K562 (cell line): ENCODE data around the gene SFI1. TPM values are rescaled to one million over a fixed set of nuclear protein-coding genes. Genes with fewer than 3 reads are reported as not detected.

Source experiments
- ATAC-seq: fragments of 200-7000 bp; cut with Tn5 transposase; 3 replicates; pipeline ENCODE4 v1.9.1; 2020; ENCODE audit warnings: moderate library complexity
- BruUV-seq: library from RNA; stranded (reverse); fragments of 400-500 nt; replicated peaks from 2 replicates; lab custom pipeline; 2021; lab: Mats Ljungman, UMichigan
- CTCF ChIA-PET: fragments of 300-600 bp; formaldehyde crosslinking; extraction: SDS; loops from one replicate; lab custom pipeline; 2021; ENCODE audit warnings: low intra/inter-chr PET ratio; lab: Yijun Ruan, JAX
- POLR2A ChIA-PET: fragments of 300-600, 350-650 bp; sonication (Branson Sonifier 250); formaldehyde crosslinking; extraction: SDS; loops from one replicate; lab custom pipeline; 2021; ENCODE audit warnings: antibody characterized with exemption, inconsistent platforms; lab: Yijun Ruan, JAX
- DNase-seq, 4 experiments: peaks; one replicate each; pipeline versions ENCODE4 v3.0.0 to v3.0.0-alpha.2; 2011 to 2018; ENCODE audit warnings: low spot score in 3 of 4, mixed read lengths in 3 of 4; ENCODE audit errors: extremely low read depth in 1 of 4
- FAIRE-seq: peaks from 2 replicates; lab custom pipeline; 2011; peaks lifted over from hg19 to GRCh38; lab: Jason Lieb, UNC
- H2AFZ ChIP-seq: 2 replicates; pipeline ENCODE4 v1.6.0; 2011; ENCODE audit warnings: low read depth, low read length, control low read depth, inconsistent platforms
- H3K27ac ChIP-seq: fragments of 200-600 bp; 3 replicates; pipeline ENCODE4 v1.8.0; 2011; ENCODE audit warnings: low read depth, mild to moderate bottlenecking, control low read depth, inconsistent platforms, low read length, moderate library complexity, mixed read lengths; ENCODE audit errors: extremely low read depth
- H3K27me3 ChIP-seq, 2 experiments: fragments of 300-600 bp in 1 of 2; 2 replicates in 1 of 2; 3 replicates in 1 of 2; pipeline versions ENCODE4 v1.6.0 to v1.8.0; 2011; ENCODE audit warnings: inconsistent platforms in 2 of 2, low read length in 2 of 2, mild to moderate bottlenecking in 1 of 2, mixed read lengths in 1 of 2, moderate library complexity in 1 of 2; ENCODE audit not compliant: control insufficient read depth in 2 of 2, insufficient read depth in 2 of 2
- H3K36me3 ChIP-seq: fragments of 300-600 bp; 3 replicates; pipeline ENCODE4 v1.8.0; 2011; ENCODE audit warnings: mild to moderate bottlenecking, low read length, inconsistent platforms; ENCODE audit not compliant: control insufficient read depth, insufficient read depth
- H3K4me1 ChIP-seq, 2 experiments: fragments of 200-600 bp in 1 of 2; replicated peaks in 1 of 2; 2 replicates in 1 of 2; 3 replicates in 1 of 2; pipeline versions ENCODE4 v1.5.1 to v1.8.0; 2011; ENCODE audit warnings: inconsistent platforms in 2 of 2, low read length in 2 of 2, mild to moderate bottlenecking in 1 of 2, mixed read lengths in 1 of 2, moderate library complexity in 1 of 2; ENCODE audit not compliant: control insufficient read depth in 2 of 2, insufficient read depth in 2 of 2
- H3K4me2 ChIP-seq: 2 replicates; pipeline ENCODE4 v1.6.1; 2011; ENCODE audit warnings: low read length, control low read depth, inconsistent platforms, mixed read lengths; ENCODE audit not compliant: insufficient read depth
- H3K4me3 ChIP-seq: fragments of 200-600 bp; sonication (generic), shearing (Covaris generic); 2 replicates; pipeline ENCODE4 v1.5.1; 2016; ENCODE audit warnings: control low read depth, inconsistent platforms
- H3K79me2 ChIP-seq: fragments of 200-600 bp; 3 replicates; pipeline ENCODE4 v1.8.0; 2011; ENCODE audit warnings: low read length, inconsistent platforms; ENCODE audit not compliant: control insufficient read depth, insufficient read depth
- H3K9ac ChIP-seq, 2 experiments: 2 replicates each; pipeline versions ENCODE4 v1.6.0 to v1.6.1; 2011; ENCODE audit warnings: low read depth in 2 of 2, low read length in 2 of 2, control low read depth in 1 of 2, inconsistent platforms in 1 of 2, mild to moderate bottlenecking in 1 of 2, mixed read lengths in 1 of 2; ENCODE audit not compliant: insufficient read depth in 1 of 2
- H3K9me1 ChIP-seq: one replicate; pipeline ENCODE4 v1.6.0; 2011; ENCODE audit warnings: inconsistent platforms, mild to moderate bottlenecking, low read length, moderate library complexity; ENCODE audit not compliant: control insufficient read depth, insufficient read depth
- H3K9me3 ChIP-seq: replicated peaks from 2 replicates; pipeline ENCODE4 v1.5.1; 2011; ENCODE audit warnings: low read depth, low read length, inconsistent platforms; ENCODE audit not compliant: control insufficient read depth, insufficient read depth
- H4K20me1 ChIP-seq: replicated peaks from 2 replicates; pipeline ENCODE4 v1.6.1; 2011; ENCODE audit warnings: low read length, inconsistent platforms, mixed read lengths; ENCODE audit not compliant: control insufficient read depth, insufficient read depth
- GATAD2A ChIP-seq: fragments of 450-650 bp; IDR thresholded peaks from 2 replicates; pipeline ENCODE4 v1.6.1; 2017
- MBD1 ChIP-seq: fragments of 250-450 bp; sonication (Bioruptor Pico); IDR thresholded peaks from 2 replicates; pipeline ENCODE4 v1.8.0; 2022; ENCODE audit warnings: inconsistent platforms
- NCOA2 ChIP-seq, 2 experiments: fragments of 450-650 bp; IDR thresholded peaks; 2 replicates each; pipeline ENCODE4 v1.6.1; 2018; ENCODE audit warnings: mild to moderate bottlenecking in 2 of 2, moderate library complexity in 1 of 2; ENCODE audit not compliant: partially characterized antibody in 2 of 2
- NR2C1 ChIP-seq, 2 experiments: fragments of 450-650 bp; IDR thresholded peaks; 2 replicates each; pipeline ENCODE4 v1.6.1; 2017; ENCODE audit warnings: mild to moderate bottlenecking in 2 of 2, antibody characterized with exemption in 1 of 2, inconsistent platforms in 1 of 2, missing compliant biosample characterization in 1 of 2, missing genetic modification characterization in 1 of 2
- PATZ1 ChIP-seq: fragments of 250-450 bp; sonication (Bioruptor Pico); IDR thresholded peaks from 2 replicates; pipeline ENCODE4 v1.5.0; 2020; ENCODE audit warnings: mild to moderate bottlenecking, borderline replicate concordance
- RBM17 ChIP-seq: fragments of 200-400 bp; formaldehyde crosslinking; IDR thresholded peaks from 2 replicates; pipeline ENCODE4 v1.6.1; 2017; ENCODE audit warnings: low read depth, mild to moderate bottlenecking, low read length, borderline replicate concordance
- ZBTB1 ChIP-seq: sonication (generic); formaldehyde crosslinking; IDR thresholded peaks from 2 replicates; pipeline ENCODE4 v1.8.1; 2023; ENCODE audit warnings: missing genetic modification reagents, low read depth, mild to moderate bottlenecking, borderline replicate concordance
- WGBS: fragments of 100-300 bp; shearing (Covaris generic); methylation state at CpG from one replicate; pipeline ENCODE4 v1.1.6; 2016; ENCODE audit warnings: low coverage, mixed read lengths; ENCODE audit not compliant: insufficient coverage; ENCODE audit errors: missing lambda C conversion rate; 5-methylcytosine and 5-hydroxymethylcytosine counted together
- in situ Hi-C: fragments of 300-500 bp; cut with MboI; formaldehyde crosslinking; loops from 4 replicates; pipeline ENCODE4 v1.15.0; 2018; ENCODE audit warnings: inconsistent platforms, mixed read lengths
- intact Hi-C: fragments of 100-400 bp; cut with micrococcal nuclease; formaldehyde crosslinking; loops from 2 replicates; pipeline ENCODE4 v1.14.2; 2022
- polyA plus RNA-seq, 8 experiments: library from polyadenylated mRNA; depleted of rRNA in 4 of 8; stranded (reverse) in 5 of 8; unstranded in 3 of 8; fragments of >200 nt; fragmentation: Nextera tagmentation in 2 of 8; fragmentation: Illumina TruSeq in 1 of 8; extraction: Ambion mirVana in 2 of 8; extraction: Trizol in 1 of 8; gene quantifications; 2 replicates each; pipeline versions ENCODE4 v1.2.1 to v1.2.3, GENCODE V29; 2011 to 2014; ENCODE audit warnings: inconsistent platforms in 1 of 8, missing spikeins in 1 of 8
- total RNA-seq, 7 experiments: library from RNA; depleted of rRNA in 6 of 7; stranded (reverse); fragments of >200 nt in 6 of 7; fragmentation: Illumina TruSeq in 2 of 7; extraction: Trizol in 2 of 7; gene quantifications; 2 replicates each; pipeline versions ENCODE4 v1.2.1 to v1.2.3, GENCODE V29; 2011 to 2021; ENCODE audit warnings: low replicate concordance in 1 of 7

SFI1 gene
- total and polyA plus RNA-seq, 9 of the 15 experiments (the other 6 are each of a cell fraction or from before 2014, with no cell fraction given): 3.0 to 25.6 (median 14.1) TPM

- TF ChIP-seq MBD1 (CRISPR knock-in tag) (no peak), GATAD2A (no peak)
- TF ChIP-seq, all 486 proteins: peak for 11
Observed at GRCh38 chr22:31646186-31647019, 150.1 kb downstream of the SFI1 start (continued).

GRCh38 chr22:31647066-31647465 lies 150.7 kb downstream of the SFI1 start:
- no peaks in the 10 kb centered on the region for H4K20me1 ChIP-seq
- no peak for ATAC-seq
- H3K9me1 ChIP-seq: no peaks in the 10 kb centered on the region
- peaks cover 0 to 5% of the 10 kb centered on the region in 2 experiments; a peak in 1 of 5 replicates for H3K4me1 ChIP-seq
- no peak overlapping the region for H2AFZ ChIP-seq
- H3K9ac ChIP-seq: no peak overlapping the region
- no peak for FAIRE-seq
- H3K4me2 ChIP-seq: no peak overlapping the region
- H3K36me3 ChIP-seq: peaks cover 26% of the 10 kb centered on the region; the same call in 2 of the 3 replicates
- H3K79me2 ChIP-seq: no peaks in the 10 kb centered on the region
- 94% methylated on average over 2 of the region's 3 CpGs for WGBS
- no peak for TF ChIP-seq RBM17
- TF ChIP-seq PATZ1 (CRISPR knock-in tag): no peak
- no peak for TF ChIP-seq NCOA2 (IDR thresholded peaks at IDR 0.05; ENCODE audit: partially characterized antibody in 2 of 2)
- TF ChIP-seq NR2C1 (IDR thresholded peaks at IDR 0.05): no peak
- no peak for TF ChIP-seq NR2C1 (tag; IDR thresholded peaks at IDR 0.05)
- no peak for TF ChIP-seq ZBTB1 (CRISPR knock-in tag)
- DNase-seq: no peak
- no peak overlapping the region for H3K27ac ChIP-seq
- POLR2A ChIA-PET: interaction anchor here (0.5 to 0.6 kb wide), 3 partner anchors 11 to 155 kb away, joined by 3 to 4 read pairs (median 3); no protein-coding TSS in a partner anchor
- H3K4me3 ChIP-seq: no peak overlapping the region
- in situ Hi-C loops: no loop called here
- no peaks in the 10 kb centered on the region for H3K9me3 ChIP-seq
- intact Hi-C loops: no loop called here
- CTCF ChIA-PET: no interaction called here
- H3K27me3 ChIP-seq: no peaks in the 10 kb centered on the region
- no TSS peak for BruUV-seq
